CD4-positive, alpha-beta T cell (primary cell): ENCODE results near the gene AVP. TPM values are rescaled to one million over a fixed set of nuclear protein-coding genes. Genes with fewer than 3 reads are reported as not detected.

Source experiments
- ATAC-seq: fragments of 200-7000 bp; cut with Tn5 transposase; one replicate; pipeline ENCODE4 v1.10.0; 2022; ENCODE audit warnings: mild to moderate bottlenecking; ENCODE audit not compliant: poor library complexity
- CTCF ChIA-PET: fragments of 350-600 bp; sonication (Branson Sonifier 250); formaldehyde crosslinking; loops from one replicate; lab custom pipeline; 2021; ENCODE audit warnings: antibody characterized with exemption, inconsistent platforms; lab: Charles Lee
- POLR2A ChIA-PET: fragments of 350-600 bp; sonication (Branson Sonifier 250); formaldehyde crosslinking; loops from one replicate; lab custom pipeline; 2021; ENCODE audit warnings: antibody characterized with exemption, inconsistent platforms; lab: Charles Lee
- DNase-seq, 14 experiments: peaks; one replicate each; pipeline ENCODE4 v3.0.0-alpha.2; 2013 to 2020; ENCODE audit warnings: mixed read lengths in 2 of 14
- H3K27ac ChIP-seq, 2 donors: one replicate each; pipeline versions ENCODE4 v1.5.1 to v1.7.0; 2013; ENCODE audit warnings: low read length in 2 of 2, low read depth in 1 of 2, mild to moderate bottlenecking in 1 of 2
- H3K27me3 ChIP-seq, 2 experiments: 1 replicate in 1 of 2; 2 replicates in 1 of 2; pipeline versions ENCODE4 v1.6.1 to v1.7.0; 2013; ENCODE audit warnings: low read length in 2 of 2, control low read depth in 1 of 2, mild to moderate bottlenecking in 1 of 2, moderate library complexity in 1 of 2; ENCODE audit not compliant: insufficient read depth in 2 of 2, control insufficient read depth in 1 of 2
- H3K36me3 ChIP-seq: one replicate; pipeline ENCODE4 v1.6.1; 2013; ENCODE audit warnings: low read length, control low read depth; ENCODE audit not compliant: insufficient read depth
- H3K4me1 ChIP-seq: one replicate; pipeline ENCODE4 v1.6.1; 2013; ENCODE audit warnings: low read length, control low read depth; ENCODE audit not compliant: insufficient read depth
- H3K4me3 ChIP-seq: one replicate; pipeline ENCODE4 v1.5.1; 2013; ENCODE audit warnings: mild to moderate bottlenecking, low read length, moderate library complexity
- H3K9me3 ChIP-seq, 2 experiments: 1 replicate in 1 of 2; 2 replicates in 1 of 2; pipeline versions ENCODE4 v1.6.1 to v1.7.0; 2013; ENCODE audit warnings: low read length in 2 of 2, mild to moderate bottlenecking in 2 of 2, control low read depth in 1 of 2, moderate library complexity in 1 of 2; ENCODE audit not compliant: control insufficient read depth in 1 of 2, insufficient read depth in 1 of 2
- H3K27ac Mint-ChIP-seq: one replicate; pipeline ENCODE4 v1.8.0; 2020; ENCODE audit warnings: mixed read lengths
- H3K27me3 Mint-ChIP-seq: one replicate; pipeline ENCODE4 v1.8.0; 2021; ENCODE audit warnings: mixed read lengths
- H3K36me3 Mint-ChIP-seq: one replicate; pipeline ENCODE4 v1.8.0; 2021; ENCODE audit warnings: low read depth, mixed read lengths
- H3K4me1 Mint-ChIP-seq: one replicate; pipeline ENCODE4 v1.8.0; 2021; ENCODE audit warnings: low read depth, mixed read lengths
- H3K4me3 Mint-ChIP-seq: one replicate; pipeline ENCODE4 v1.8.0; 2020; ENCODE audit warnings: mild to moderate bottlenecking, mixed read lengths
- H3K9me3 Mint-ChIP-seq: one replicate; pipeline ENCODE4 v1.8.0; 2020; ENCODE audit warnings: mixed read lengths
- CTCF ChIP-seq: fragments of 200-600 bp; IDR thresholded peaks from one replicate; pipeline ENCODE4 v1.8.0; 2022; ENCODE audit warnings: antibody characterized with exemption, mild to moderate bottlenecking
- intact Hi-C, 2 experiments: fragments of 100-400 bp; cut with DNase I in 1 of 2; cut with micrococcal nuclease in 1 of 2; formaldehyde crosslinking; loops; one replicate each; pipeline versions ENCODE4 v1.15.1 to v1.9.0; 2023 to 2025; cut with DNase I, micrococcal nuclease
- total RNA-seq, 174 experiments: library from RNA in 2 of 174; stranded (reverse) in 2 of 174; gene quantifications; one replicate each; pipeline ENCODE4 v1.2.3 and lab custom pipeline; 2021 to 2026

The AVP gene
- total RNA-seq, 2 experiments from 2014 or later, result 0.47 to 0.56 TPM

GRCh38 chr20:3130051-3130600 is 45.6 kb upstream of the AVP start:
- TF ChIP-seq CTCF, result no peak
- POLR2A ChIA-PET, result interaction anchor here (1.1 kb wide), 1 partner anchor 18 kb away, joined by 3 read pairs; no protein-coding TSS in a partner anchor
- Mint-ChIP-seq H3K9me3 (no peaks in the 10 kb centered on the region), H3K4me1 (peaks cover 5% of the 10 kb centered on the region), H3K4me3 (no peak overlapping the region), H3K27me3 (no peaks in the 10 kb centered on the region), H3K27ac (no peak overlapping the region), H3K36me3 (peaks cover 8% of the 10 kb centered on the region)
- intact Hi-C loops, result no loop called here
- ATAC-seq, result no peak
- DNase-seq, result no peak
- Histone ChIP-seq H3K4me3 (no peak overlapping the region), H3K36me3 (no peaks in the 10 kb centered on the region), H3K4me1 (no peaks in the 10 kb centered on the region), H3K27me3 (no peaks in the 10 kb centered on the region), H3K27ac (no peak overlapping the region), H3K9me3 (peaks cover 0 to 7% of the 10 kb centered on the region in 2 experiments)
- CTCF ChIA-PET, result interaction anchor here (1.5 to 1.8 kb wide), 2 partner anchors 26 to 77 kb away, joined by 3 to 4 read pairs; no protein-coding TSS in a partner anchor

- CTCF ChIA-PET, result interaction anchor here (0.8 to 1.8 kb wide), 4 partner anchors 11 to 76 kb away, joined by 3 to 4 read pairs (median 3); no protein-coding TSS in a partner anchor
- Histone ChIP-seq H3K4me1 (no peaks in the 10 kb centered on the region), H3K36me3 (no peaks in the 10 kb centered on the region), H3K9me3 (peaks cover 0 to 18% of the 10 kb centered on the region in 2 experiments), H3K27me3 (no peaks in the 10 kb centered on the region), H3K4me3 (no peak overlapping the region), H3K27ac (no peak overlapping the region)
- no peaks in the 10 kb centered on the region for H3K27me3 Mint-ChIP-seq
- ATAC-seq (no peak), DNase-seq (no peak)
- TF ChIP-seq CTCF, result no peak
- H3K27ac Mint-ChIP-seq, result no peak overlapping the region
- POLR2A ChIA-PET, result interaction anchor here (0.9 to 1.1 kb wide), 2 partner anchors 18 to 19 kb away, joined by 3 read pairs; no protein-coding TSS in a partner anchor
- intact Hi-C loops, result no loop called here
- H3K9me3 Mint-ChIP-seq, result no peaks in the 10 kb centered on the region
- H3K36me3 Mint-ChIP-seq, result peaks cover 7% of the 10 kb centered on the region
- H3K4me1 Mint-ChIP-seq, result peaks cover 5% of the 10 kb centered on the region
- H3K4me3 Mint-ChIP-seq, result no peak overlapping the region
Observed at GRCh38 chr20:3129094-3129493, 44.6 kb upstream of the AVP start.

GRCh38 chr20:3128275-3128984 is 43.9 kb upstream of the AVP start:
- Histone ChIP-seq H3K4me1 (peaks cover 4% of the 10 kb centered on the region), H3K27me3 (no peaks in the 10 kb centered on the region), H3K9me3 (peaks cover 0 to 19% of the 10 kb centered on the region in 2 experiments), H3K27ac (no peak overlapping the region), H3K36me3 (no peaks in the 10 kb centered on the region), H3K4me3 (no peak overlapping the region)
- peaks cover 10% of the 10 kb centered on the region for H3K36me3 Mint-ChIP-seq
- H3K27me3 Mint-ChIP-seq, result no peaks in the 10 kb centered on the region
- H3K4me3 Mint-ChIP-seq, result no peak overlapping the region
- intact Hi-C loops, result no loop called here
- no peak for TF ChIP-seq CTCF
- H3K9me3 Mint-ChIP-seq, result no peaks in the 10 kb centered on the region
- H3K27ac Mint-ChIP-seq, result peak overlapping the region; percentile 63
- H3K4me1 Mint-ChIP-seq, result peaks cover 8% of the 10 kb centered on the region
- no peak for ATAC-seq
- ChIA-PET CTCF (interaction anchor here (0.8 to 1.8 kb wide), 3 partner anchors 11 to 75 kb away, joined by 3 to 4 read pairs (median 3); no protein-coding TSS in a partner anchor), POLR2A (interaction anchor here (0.9 kb wide), 1 partner anchor 17 kb away, joined by 3 read pairs; no protein-coding TSS in a partner anchor)
- DNase-seq, result no peak
